ENCODE data around the gene SPECC1.

The SPECC1 gene

DNA sequence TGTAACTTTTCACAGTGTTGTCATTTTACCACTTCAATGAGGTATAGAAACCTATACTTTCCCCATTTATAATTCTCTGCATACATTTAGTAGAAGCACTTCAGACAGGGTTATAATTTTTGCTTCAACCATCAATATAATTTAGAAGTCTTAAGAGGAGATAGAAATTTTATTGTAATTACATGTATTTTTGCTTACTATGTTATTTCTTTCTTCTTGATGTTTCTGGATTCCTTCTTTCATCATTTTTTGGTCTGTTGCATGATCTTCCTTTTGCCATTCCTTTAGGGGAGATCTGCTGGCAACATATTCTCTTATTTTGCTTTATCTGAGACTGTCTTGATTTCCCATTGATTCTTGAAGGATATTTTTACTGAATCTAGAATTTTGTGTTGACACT lies 31.1 kb downstream of the SPECC1 start:
- H3K4me1 Mint-ChIP-seq = peaks cover 13% of the 10 kb centered on the region
- ATAC-seq (no peak), DNase-seq (no peak)
- peak overlapping the region in 1 of 2 donors; percentile 89 for H3K27ac Mint-ChIP-seq
- H3K4me3 Mint-ChIP-seq = no peak overlapping the region
- peaks cover 6% of the 10 kb centered on the region for H3K27me3 Mint-ChIP-seq
- no peaks in the 10 kb centered on the region for H3K9me3 Mint-ChIP-seq

DNA sequence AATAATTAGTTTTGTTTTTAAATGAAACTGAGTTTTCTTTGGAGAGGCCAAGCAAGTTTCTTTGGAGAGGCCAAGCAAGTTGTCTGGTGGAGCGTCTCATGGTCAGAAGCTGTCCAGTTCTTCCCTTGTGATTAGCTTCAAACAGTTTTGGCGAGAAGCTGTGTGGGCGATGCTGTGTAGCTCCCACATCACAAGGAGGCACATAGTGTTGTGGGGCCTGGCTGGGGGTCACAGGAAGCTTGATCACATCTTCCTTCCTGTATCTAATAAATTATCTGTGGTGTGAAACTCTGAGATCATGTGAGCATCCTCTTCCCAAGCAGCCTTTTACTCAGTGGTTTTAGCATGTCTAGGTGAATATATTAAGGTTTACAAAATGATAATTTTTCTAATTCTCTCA lies 33.9 kb downstream of the SPECC1 start:
- Mint-ChIP-seq H3K4me1 (peaks cover 13% of the 10 kb centered on the region), H3K9me3 (no peaks in the 10 kb centered on the region), H3K4me3 (no peak overlapping the region), H3K27ac (no peak overlapping the region), H3K27me3 (peaks cover 6% of the 10 kb centered on the region)
- DNase-seq = peak in 1 of 2 donors; percentile 11
- no peak for ATAC-seq

DNA sequence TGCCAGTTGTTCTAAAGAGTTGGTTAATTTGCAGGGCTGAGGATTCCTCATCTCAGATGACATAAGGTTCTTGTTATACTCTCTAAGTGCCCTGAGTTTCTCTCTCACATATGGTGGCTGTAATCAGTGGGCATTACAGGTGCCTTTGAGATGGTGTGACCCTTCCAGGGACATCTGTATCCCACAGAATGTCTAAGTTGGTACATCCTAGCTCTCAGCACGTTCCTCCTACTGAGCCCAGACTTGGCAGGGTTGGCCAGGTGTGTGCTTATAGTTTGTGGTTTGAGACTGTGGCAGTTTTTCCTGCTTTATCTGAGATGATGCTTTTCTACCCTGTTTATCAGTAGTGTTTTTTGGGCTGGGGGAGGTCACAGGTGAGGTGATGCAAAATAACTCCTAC lies 36.3 kb downstream of the SPECC1 start:
- H3K27ac Mint-ChIP-seq = peak overlapping the region in 1 of 2 donors; percentile 14
- ATAC-seq (no peak), DNase-seq (no peak)
- peaks cover 13% of the 10 kb centered on the region for H3K4me1 Mint-ChIP-seq
- H3K4me3 Mint-ChIP-seq = no peak overlapping the region
- no peaks in the 10 kb centered on the region for H3K9me3 Mint-ChIP-seq
- H3K27me3 Mint-ChIP-seq = peaks cover 6% of the 10 kb centered on the region

DNA sequence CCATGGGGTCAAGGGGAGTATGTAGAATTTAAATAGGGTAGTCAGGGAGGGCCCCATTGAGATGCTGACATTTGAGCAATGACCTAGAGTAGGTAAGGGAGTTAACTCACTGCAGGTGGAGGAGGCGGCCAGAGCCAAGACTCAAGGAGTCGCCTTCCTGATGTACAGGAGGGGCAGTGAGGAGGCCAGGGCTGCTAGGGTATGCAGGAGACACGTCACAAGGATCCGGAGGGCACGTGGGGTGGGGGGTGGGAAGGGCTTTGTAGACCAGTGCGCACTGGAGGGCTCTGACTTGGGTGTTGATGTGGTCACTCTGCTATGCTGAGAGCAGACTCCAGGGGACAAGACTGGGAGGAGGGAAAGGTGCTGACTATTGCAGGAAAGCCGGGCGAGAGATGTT lies 37.5 kb downstream of the SPECC1 start:
- DNase-seq = no peak
- Mint-ChIP-seq H3K27ac (no peak overlapping the region), H3K4me3 (no peak overlapping the region), H3K27me3 (peaks cover 6% of the 10 kb centered on the region), H3K4me1 (peaks cover 13% of the 10 kb centered on the region), H3K9me3 (no peaks in the 10 kb centered on the region)
- no peak for ATAC-seq

DNA sequence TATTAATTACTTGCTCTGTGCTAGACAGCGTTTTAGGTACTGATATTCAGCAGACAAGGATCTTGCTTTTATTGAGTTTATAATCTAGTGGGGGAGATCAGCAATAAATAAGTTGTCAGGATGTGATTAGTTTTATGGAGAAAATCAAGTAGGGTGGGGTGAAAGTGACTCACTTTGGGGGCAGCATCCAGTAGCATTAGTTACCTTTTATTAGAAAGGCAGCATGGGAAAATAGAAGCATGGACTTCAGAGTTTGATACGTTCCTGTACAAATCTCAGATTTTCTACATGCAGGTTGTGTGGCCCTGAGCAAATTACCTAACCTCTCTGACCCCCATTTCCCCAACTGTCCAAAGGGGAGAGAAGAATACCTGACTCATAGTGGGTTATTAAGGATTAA lies 42.5 kb downstream of the SPECC1 start:
- H3K9me3 Mint-ChIP-seq = no peaks in the 10 kb centered on the region
- H3K27ac Mint-ChIP-seq = no peak overlapping the region
- ATAC-seq = no peak
- peaks cover 26% of the 10 kb centered on the region for H3K27me3 Mint-ChIP-seq
- no peak overlapping the region for H3K4me3 Mint-ChIP-seq
- H3K4me1 Mint-ChIP-seq = no peaks in the 10 kb centered on the region
- no peak for DNase-seq

DNA sequence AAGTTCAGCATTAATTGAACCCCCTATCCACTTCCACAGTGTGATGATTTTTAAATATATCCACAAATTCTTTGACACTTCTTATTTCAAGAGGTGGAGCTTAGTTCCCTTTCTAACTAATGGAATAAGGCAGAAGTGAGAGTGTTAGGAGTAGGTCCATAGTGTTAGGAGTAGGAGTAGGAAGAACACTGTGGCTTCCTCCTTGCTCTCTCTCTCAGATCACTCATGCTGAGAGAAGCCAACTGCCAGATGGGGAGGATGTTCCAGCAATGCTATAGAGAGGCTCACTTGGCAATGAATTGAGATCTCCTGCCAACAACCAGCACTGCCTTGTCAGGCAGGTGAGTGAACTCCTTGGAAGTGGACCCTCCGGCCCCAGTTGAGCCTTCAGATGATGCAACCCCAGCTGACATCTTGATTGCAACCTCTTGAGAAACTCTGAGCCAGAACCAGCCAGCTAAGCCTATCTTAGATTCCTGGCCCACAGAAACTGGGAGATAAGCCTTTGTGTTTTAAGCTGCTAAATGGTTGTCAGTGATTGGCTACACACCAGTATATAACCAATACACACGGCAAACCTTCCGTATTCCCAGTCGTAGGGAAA lies 44.3 kb downstream of the SPECC1 start:
- no peak for ATAC-seq
- Mint-ChIP-seq H3K27me3 (peaks cover 26% of the 10 kb centered on the region), H3K9me3 (no peaks in the 10 kb centered on the region), H3K27ac (no peak overlapping the region), H3K4me1 (no peaks in the 10 kb centered on the region), H3K4me3 (no peak overlapping the region)
- DNase-seq = no peak

DNA sequence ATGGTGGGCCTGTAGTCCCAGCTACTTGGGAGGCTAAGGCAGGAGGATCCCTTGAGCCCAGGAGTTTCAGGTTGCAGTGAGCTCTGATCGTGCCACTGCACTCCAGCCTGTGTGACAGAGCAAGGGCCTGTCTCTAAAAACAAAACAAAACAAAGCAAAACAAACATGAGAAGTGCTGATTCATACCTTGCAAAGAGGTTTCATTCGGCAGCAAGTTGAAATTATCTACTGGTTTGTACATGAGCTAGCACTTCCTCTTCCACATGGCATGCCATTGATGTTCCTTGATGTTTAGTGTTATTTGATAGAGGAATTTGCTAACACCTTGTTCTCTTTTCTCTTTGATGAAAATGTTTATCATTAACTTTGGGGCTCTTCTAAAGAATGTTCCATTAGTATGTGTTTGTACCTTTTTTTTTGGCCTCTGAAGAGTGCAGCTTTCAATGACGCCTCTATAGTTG lies 50.6 kb downstream of the SPECC1 start:
- no peak for ATAC-seq
- DNase-seq = no peak
- Mint-ChIP-seq H3K4me3 (no peak overlapping the region), H3K9me3 (no peaks in the 10 kb centered on the region), H3K27me3 (peaks cover 25% of the 10 kb centered on the region), H3K27ac (no peak overlapping the region), H3K4me1 (peaks cover 12% of the 10 kb centered on the region)

DNA sequence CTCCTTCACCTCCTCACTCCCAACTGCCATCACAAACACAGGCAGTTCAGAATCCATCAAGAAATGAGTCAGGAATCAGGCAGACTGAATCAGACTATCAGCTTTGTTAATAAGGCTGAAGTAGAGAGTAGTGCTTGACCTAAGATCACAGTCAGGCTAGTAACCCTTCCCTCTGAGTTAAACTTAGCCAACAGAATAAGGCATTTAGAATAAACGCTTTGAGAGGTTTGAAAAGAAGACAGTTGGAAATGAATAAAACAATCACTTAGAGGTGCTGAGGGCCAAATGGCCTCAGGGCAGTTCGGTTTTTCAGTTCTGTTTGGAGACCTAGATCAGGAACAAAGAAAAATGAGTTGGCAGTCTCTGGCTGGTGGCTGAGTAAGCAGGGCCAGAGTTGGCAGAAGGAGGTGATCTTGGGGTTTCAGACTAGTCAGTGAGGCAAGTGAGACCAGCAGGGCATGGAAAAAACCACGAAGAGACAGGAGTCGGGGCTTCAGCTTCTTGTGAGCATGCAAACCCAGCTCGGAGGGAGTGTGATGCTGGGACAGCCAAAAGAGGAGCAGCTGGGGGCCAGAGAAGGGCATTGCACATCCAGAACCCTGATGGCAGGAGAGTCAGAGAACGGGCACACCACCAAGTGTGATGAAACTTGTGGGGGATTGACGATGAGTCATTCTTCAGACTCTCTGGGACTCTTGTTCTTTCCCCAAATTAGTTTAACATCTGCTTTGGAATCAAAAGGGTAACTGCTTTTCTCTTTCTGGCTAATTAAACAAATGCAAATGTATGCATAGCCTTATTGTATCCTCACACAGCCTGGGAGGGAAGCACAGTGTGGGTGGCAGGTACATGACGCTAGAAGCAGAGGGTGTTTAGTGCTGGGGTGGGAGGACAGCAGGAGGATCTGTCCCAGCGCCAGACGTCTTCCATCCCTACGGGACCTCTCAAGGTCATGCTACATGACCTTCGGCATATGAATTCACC lies 54.8 kb downstream of the SPECC1 start:
- Mint-ChIP-seq H3K9me3 (no peaks in the 10 kb centered on the region), H3K27ac (peak overlapping the region in 1 of 2 donors; percentile 28), H3K4me3 (no peak overlapping the region), H3K27me3 (peaks cover 7% of the 10 kb centered on the region), H3K4me1 (peaks cover 15% of the 10 kb centered on the region)
- DNase-seq (peak in 1 of 2 donors; percentile 28), ATAC-seq (peak; percentile 82)

DNA sequence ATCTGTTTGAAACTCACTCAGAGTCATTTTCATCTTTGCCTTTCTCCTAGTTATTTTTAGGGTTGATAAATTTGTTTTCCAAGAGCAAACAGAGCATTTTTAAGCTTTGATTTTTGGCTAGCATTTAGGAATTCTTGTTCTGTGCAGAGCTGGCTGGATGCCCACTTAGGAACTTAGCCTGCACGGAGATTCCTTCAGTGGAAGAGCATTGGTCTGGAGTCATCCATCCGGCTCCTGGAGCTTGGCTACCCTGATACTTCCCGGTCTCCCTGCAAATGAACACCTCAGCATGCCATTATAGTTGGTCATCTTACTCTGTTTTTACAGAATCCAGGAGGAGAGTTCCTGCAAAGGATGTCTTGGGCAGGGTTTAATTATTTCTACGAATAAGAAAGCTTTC lies 57.1 kb downstream of the SPECC1 start:
- peaks cover 7% of the 10 kb centered on the region for H3K27me3 Mint-ChIP-seq
- no peak for ATAC-seq
- peaks cover 15% of the 10 kb centered on the region for H3K4me1 Mint-ChIP-seq
- H3K27ac Mint-ChIP-seq = no peak overlapping the region
- no peaks in the 10 kb centered on the region for H3K9me3 Mint-ChIP-seq
- no peak for DNase-seq
- H3K4me3 Mint-ChIP-seq = no peak overlapping the region

DNA sequence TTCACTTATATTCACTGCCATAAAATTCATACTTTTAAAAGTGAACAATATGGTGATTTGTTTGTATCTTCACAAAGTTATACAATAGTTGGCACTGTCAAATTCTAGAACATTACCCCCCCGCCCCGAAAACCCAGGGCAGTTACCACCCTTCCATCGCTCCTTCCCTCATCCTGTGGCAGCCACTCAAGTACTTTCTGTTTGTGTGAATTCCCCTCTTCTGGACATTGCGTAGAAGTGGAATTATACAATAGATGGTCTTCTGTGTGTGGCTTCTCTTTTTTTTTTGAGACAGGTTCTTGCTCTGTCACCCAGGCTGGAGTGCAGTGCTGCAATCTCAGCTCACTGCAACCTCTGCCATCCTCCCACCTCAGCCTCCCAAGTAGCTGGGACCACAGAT lies 58.6 kb downstream of the SPECC1 start:
- Mint-ChIP-seq H3K9me3 (no peaks in the 10 kb centered on the region), H3K27ac (no peak overlapping the region), H3K4me3 (no peak overlapping the region), H3K4me1 (peaks cover 17% of the 10 kb centered on the region), H3K27me3 (peaks cover 7% of the 10 kb centered on the region)
- ATAC-seq (no peak), DNase-seq (no peak)

DNA sequence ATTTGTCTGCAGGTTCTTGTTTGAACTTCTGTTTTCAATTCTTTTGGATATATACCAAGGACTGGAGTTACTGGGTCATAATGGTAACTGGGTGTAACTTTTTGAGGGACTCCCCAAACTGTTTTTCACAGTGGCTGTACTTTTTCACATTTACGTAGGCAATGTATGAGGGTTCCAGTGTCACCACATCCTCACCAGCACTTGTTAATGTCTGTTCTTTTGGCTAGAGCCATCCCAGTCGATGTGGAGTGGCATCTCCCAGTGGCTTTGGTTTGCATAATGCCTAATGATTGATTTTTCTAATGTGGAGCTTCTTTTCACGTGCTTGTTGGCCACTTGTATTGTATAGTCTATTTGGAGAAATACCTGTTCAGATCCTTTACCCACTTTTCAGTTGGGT lies 59.3 kb downstream of the SPECC1 start:
- Mint-ChIP-seq H3K27me3 (peaks cover 7% of the 10 kb centered on the region), H3K9me3 (no peaks in the 10 kb centered on the region), H3K4me3 (no peak overlapping the region), H3K4me1 (peaks cover 24% of the 10 kb centered on the region), H3K27ac (no peak overlapping the region)
- DNase-seq = no peak
- no peak for ATAC-seq

DNA sequence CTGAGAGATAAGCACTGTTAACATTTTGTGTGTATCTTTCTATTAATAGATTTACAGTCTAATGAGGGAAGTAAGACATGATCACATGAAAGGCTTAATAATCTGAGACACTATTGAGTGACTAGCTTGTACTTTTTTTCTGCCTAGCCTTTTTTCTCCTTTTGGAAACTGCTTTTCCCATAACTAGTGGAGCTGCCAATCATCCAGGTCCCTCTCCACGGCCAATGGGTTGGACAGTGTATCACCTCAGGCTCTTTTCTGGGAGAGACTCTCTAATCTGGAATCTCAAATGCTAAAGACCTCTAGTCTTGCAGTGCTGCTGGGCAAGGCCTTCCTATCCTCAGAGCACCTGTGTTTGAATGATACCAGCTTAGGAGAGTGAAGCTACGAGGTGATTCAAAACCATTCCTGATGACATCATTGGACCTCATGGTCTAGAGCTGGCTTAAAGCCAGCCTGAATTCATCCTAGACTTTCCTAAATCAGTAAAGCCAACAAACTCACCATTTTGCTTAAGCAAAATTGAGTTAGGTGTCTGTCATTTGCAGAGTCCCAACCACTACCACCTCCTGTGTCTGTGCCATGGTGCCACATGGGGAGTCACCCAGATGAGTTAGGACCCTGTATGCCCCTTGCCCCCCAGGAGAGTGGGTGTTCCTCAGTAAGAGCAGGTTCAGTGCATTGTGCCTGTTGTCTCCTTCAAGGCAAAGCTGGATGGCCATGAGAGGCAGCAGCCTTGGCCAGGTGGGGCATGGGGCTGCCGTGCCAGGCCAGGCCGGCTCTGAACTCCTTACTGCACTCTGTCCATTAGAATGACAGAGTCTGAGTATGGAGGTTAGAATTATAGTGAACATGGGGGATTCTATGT lies 62.9 kb downstream of the SPECC1 start:
- Mint-ChIP-seq H3K27me3 (no peaks in the 10 kb centered on the region), H3K4me1 (peaks cover 25% of the 10 kb centered on the region), H3K27ac (no peak overlapping the region), H3K4me3 (no peak overlapping the region), H3K9me3 (no peaks in the 10 kb centered on the region)
- DNase-seq (no peak), ATAC-seq (no peak)

DNA sequence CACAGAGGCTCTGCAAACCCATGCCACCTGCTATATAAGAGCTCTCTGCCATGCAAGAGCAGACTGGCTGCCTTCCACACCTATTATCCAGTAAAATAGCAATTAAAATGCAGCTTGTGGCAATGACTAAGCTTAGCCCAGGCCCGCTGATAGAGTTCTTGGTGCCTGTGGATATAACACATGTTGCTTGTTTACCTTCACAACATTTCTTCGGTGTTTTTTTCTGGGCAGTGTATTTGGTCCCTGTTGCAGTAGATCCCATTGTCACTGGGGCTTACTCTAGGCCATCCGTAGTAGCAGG lies 63.5 kb downstream of the SPECC1 start:
- no peak overlapping the region for H3K4me3 Mint-ChIP-seq
- no peak overlapping the region for H3K27ac Mint-ChIP-seq
- H3K9me3 Mint-ChIP-seq = no peaks in the 10 kb centered on the region
- DNase-seq (no peak), ATAC-seq (no peak)
- H3K27me3 Mint-ChIP-seq = no peaks in the 10 kb centered on the region
- H3K4me1 Mint-ChIP-seq = peaks cover 25% of the 10 kb centered on the region

DNA sequence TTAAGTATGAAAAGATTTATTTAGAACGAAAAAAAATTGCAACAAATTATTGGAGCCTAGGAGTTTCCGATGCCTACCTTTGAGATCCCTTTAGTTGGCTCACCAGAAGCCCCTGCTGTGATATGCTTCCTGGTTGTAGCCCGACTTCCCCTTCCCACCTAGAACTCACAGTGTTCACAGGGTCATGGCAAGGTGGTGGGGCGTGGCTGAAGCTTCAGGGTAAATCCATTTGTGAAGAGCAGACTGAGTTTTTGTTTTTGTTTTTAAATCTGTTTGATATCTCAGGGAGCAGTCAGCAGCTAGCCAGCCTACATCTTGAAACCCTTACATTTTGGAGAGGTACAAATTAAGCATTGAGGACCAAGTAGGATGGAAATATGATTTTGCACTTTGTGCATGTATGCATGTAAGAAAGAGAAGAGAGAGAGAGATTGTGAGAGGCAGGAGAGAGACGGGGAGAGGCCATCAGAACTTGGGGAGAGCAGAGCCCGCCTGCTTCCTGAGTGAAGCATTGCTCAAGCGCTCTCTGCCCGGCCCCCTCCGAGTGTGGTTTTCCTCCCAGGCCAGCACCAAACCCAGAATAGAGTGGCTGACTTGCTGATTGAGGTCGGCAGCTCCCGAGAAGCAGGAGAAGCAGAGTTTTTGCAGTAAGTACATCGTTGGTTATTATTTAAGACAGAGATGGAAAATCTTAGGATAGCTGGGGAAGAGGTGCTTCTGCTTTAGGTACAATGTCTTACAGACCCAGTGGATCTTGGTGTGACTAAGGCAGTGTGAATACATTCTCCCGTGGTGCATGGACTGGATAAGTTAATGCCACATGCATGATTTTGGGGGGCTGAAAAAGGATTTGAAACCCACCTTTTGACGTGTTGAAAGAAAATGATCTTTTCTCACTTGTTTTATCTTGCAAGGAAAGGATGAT lies 64.2 kb downstream of the SPECC1 start:
- H3K27me3 Mint-ChIP-seq = no peaks in the 10 kb centered on the region

DNA sequence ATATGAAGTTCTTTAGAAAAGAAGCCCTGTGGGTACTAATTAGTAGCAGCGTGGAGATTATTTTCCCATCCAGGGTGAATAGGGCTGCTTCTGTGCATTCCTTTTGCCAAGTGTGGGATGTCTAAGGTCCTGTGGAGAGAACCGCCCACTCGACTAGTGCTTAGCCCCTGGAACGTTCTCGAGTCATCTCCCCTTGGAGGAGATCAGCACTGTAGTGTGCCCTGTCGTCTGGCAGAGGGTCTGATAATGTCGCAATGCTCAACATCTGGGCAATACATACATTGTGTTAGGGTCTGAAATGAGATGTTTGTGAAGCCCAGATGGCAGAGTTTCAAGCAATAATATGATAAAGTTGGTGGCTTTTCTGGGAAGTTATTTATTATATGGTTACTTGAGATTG lies 64.8 kb downstream of the SPECC1 start:
- Mint-ChIP-seq H3K4me3 (peak overlapping the region in 1 of 2 donors; percentile 45), H3K9me3 (no peaks in the 10 kb centered on the region), H3K4me1 (peaks cover 29% of the 10 kb centered on the region), H3K27ac (no peak overlapping the region), H3K27me3 (no peaks in the 10 kb centered on the region)
- ATAC-seq (no peak), DNase-seq (no peak)

More for the DNA sequence above, 64.2 kb downstream of the SPECC1 start:
- Mint-ChIP-seq H3K9me3 (no peaks in the 10 kb centered on the region), H3K4me1 (peaks cover 28% of the 10 kb centered on the region), H3K27ac (peak overlapping the region in 1 of 2 donors; percentile 54), H3K4me3 (peak overlapping the region; percentile 45 to 48)
- peak in 1 of 2 donors; percentile 15 for DNase-seq
- peak; percentile 76 for ATAC-seq
